H9 (cell line): ENCODE data around the gene SYP. TPM values are rescaled to one million over a fixed set of nuclear protein-coding genes. Genes with fewer than 3 reads are reported as not detected.

Source experiments
- DNase-seq: peaks from one replicate; pipeline ENCODE4 v3.0.0-alpha.2; 2017
- H2AFZ ChIP-seq: one replicate; pipeline ENCODE4 v1.6.1; 2013; ENCODE audit warnings: mild to moderate bottlenecking, low read length, control low read depth, moderate library complexity
- H2AK5ac ChIP-seq: 2 replicates; pipeline ENCODE4 v1.6.1; 2013; ENCODE audit warnings: low read length, control low read depth, mixed read lengths; ENCODE audit not compliant: insufficient read length
- H2BK120ac ChIP-seq: one replicate; pipeline ENCODE4 v1.6.1; 2013; ENCODE audit warnings: low read depth, mild to moderate bottlenecking, low read length, control low read depth, inconsistent platforms; ENCODE audit not compliant: poor library complexity, severe bottlenecking
- H2BK12ac ChIP-seq: 2 replicates; pipeline ENCODE4 v1.6.1; 2013; ENCODE audit warnings: low read length, control low read depth, mixed read lengths, low read depth; ENCODE audit not compliant: insufficient read length
- H2BK15ac ChIP-seq: 2 replicates; pipeline ENCODE4 v1.6.1; 2013; ENCODE audit warnings: low read depth, low read length, control low read depth
- H2BK20ac ChIP-seq: one replicate; pipeline ENCODE4 v1.6.1; 2013; ENCODE audit warnings: low read depth, mild to moderate bottlenecking, low read length, control low read depth, inconsistent platforms; ENCODE audit not compliant: poor library complexity, severe bottlenecking
- H2BK5ac ChIP-seq: 2 replicates; pipeline ENCODE4 v1.6.1; 2013; ENCODE audit warnings: low read length, control low read depth, mixed read lengths; ENCODE audit not compliant: insufficient read length
- H3K14ac ChIP-seq: 2 replicates; pipeline ENCODE4 v1.6.1; 2013; ENCODE audit warnings: low read length, control low read depth; ENCODE audit not compliant: insufficient read depth
- H3K18ac ChIP-seq: 2 replicates; pipeline ENCODE4 v1.6.1; 2013; ENCODE audit warnings: low read depth, mild to moderate bottlenecking, mixed read lengths, low read length, control low read depth; ENCODE audit not compliant: insufficient read length
- H3K23ac ChIP-seq: 2 replicates; pipeline ENCODE4 v1.6.1; 2013; ENCODE audit warnings: low read length, control low read depth, mixed read lengths, low read depth; ENCODE audit not compliant: insufficient read length
- H3K23me2 ChIP-seq: 2 replicates; pipeline ENCODE4 v1.6.1; 2013; ENCODE audit warnings: low read depth, mild to moderate bottlenecking, mixed read lengths, low read length, control low read depth; ENCODE audit not compliant: insufficient read length, poor library complexity, severe bottlenecking
- H3K27ac ChIP-seq: 2 replicates; pipeline ENCODE4 v1.5.1; 2013; ENCODE audit warnings: low read length, control low read depth, mixed read lengths, low read depth; ENCODE audit not compliant: insufficient read length
- H3K27me3 ChIP-seq: 2 replicates; pipeline ENCODE4 v1.6.1; 2013; ENCODE audit warnings: low read length, control low read depth, inconsistent platforms; ENCODE audit not compliant: insufficient read depth
- H3K4ac ChIP-seq: 2 replicates; pipeline ENCODE4 v1.6.1; 2013; ENCODE audit warnings: low read depth, mild to moderate bottlenecking, control low read depth, inconsistent platforms, low read length, moderate library complexity
- H3K4me1 ChIP-seq: 2 replicates; pipeline ENCODE4 v1.6.1; 2013; ENCODE audit warnings: low read length, control low read depth, inconsistent platforms; ENCODE audit not compliant: insufficient read depth
- H3K4me2 ChIP-seq: 2 replicates; pipeline ENCODE4 v1.6.1; 2013; ENCODE audit warnings: low read length, control low read depth, mixed read lengths; ENCODE audit not compliant: insufficient read length, insufficient read depth
- H3K56ac ChIP-seq: 2 replicates; pipeline ENCODE4 v1.6.1; 2013; ENCODE audit warnings: low read depth, mild to moderate bottlenecking, mixed read lengths, low read length, control low read depth; ENCODE audit not compliant: insufficient read length
- H3K79me1 ChIP-seq: 2 replicates; pipeline ENCODE4 v1.6.1; 2013; ENCODE audit warnings: low read depth, mild to moderate bottlenecking, moderate library complexity, low read length, control low read depth, inconsistent platforms; ENCODE audit not compliant: insufficient read depth, poor library complexity, severe bottlenecking
- H3K79me2 ChIP-seq: 2 replicates; pipeline ENCODE4 v1.6.1; 2013; ENCODE audit warnings: low read length, control low read depth, inconsistent platforms; ENCODE audit not compliant: insufficient read depth
- H3K9ac ChIP-seq: 2 replicates; pipeline ENCODE4 v1.6.1; 2013; ENCODE audit warnings: low read length, control low read depth, mixed read lengths; ENCODE audit not compliant: insufficient read length; ENCODE audit errors: extremely low read depth
- H3K9me3 ChIP-seq: one replicate; pipeline ENCODE4 v1.6.1; 2013; ENCODE audit warnings: low read depth, low read length, inconsistent platforms; ENCODE audit not compliant: control insufficient read depth
- H3T11ph ChIP-seq: one replicate; pipeline ENCODE4 v1.6.1; 2013; ENCODE audit warnings: mild to moderate bottlenecking, low read length, control low read depth, inconsistent platforms
- H4K20me1 ChIP-seq: one replicate; pipeline ENCODE4 v1.6.1; 2013; ENCODE audit not compliant: control insufficient read depth, insufficient read length, insufficient read depth
- H4K5ac ChIP-seq: 2 replicates; pipeline ENCODE4 v1.6.1; 2013; ENCODE audit warnings: low read depth, mild to moderate bottlenecking, mixed read lengths, low read length, control low read depth; ENCODE audit not compliant: insufficient read length
- H4K8ac ChIP-seq: replicated peaks from 2 replicates; pipeline ENCODE4 v1.6.1; 2013; ENCODE audit warnings: low read length, control low read depth, mixed read lengths, low read depth; ENCODE audit not compliant: insufficient read length
- H4K91ac ChIP-seq: 2 replicates; pipeline ENCODE4 v1.6.1; 2013; ENCODE audit warnings: low read depth, mild to moderate bottlenecking, moderate library complexity, mixed read lengths, low read length, control low read depth; ENCODE audit not compliant: insufficient read length
- H3K27ac Mint-ChIP-seq, 3 experiments: 2 replicates in 2 of 3; 3 replicates in 1 of 3; pipeline ENCODE4 v1.8.0; 2020 to 2021; ENCODE audit warnings: mixed read lengths in 3 of 3, mild to moderate bottlenecking in 1 of 3, moderate library complexity in 1 of 3
- H3K27me3 Mint-ChIP-seq: 2 replicates; pipeline ENCODE4 v1.8.0; 2021; ENCODE audit warnings: low read depth, mild to moderate bottlenecking, moderate library complexity, mixed read lengths
- H3K36me3 Mint-ChIP-seq, 3 experiments: 2 replicates in 2 of 3; 3 replicates in 1 of 3; pipeline ENCODE4 v1.8.0; 2020 to 2021; ENCODE audit warnings: low read depth in 3 of 3, mixed read lengths in 3 of 3; ENCODE audit not compliant: insufficient read depth in 1 of 3
- H3K4me1 Mint-ChIP-seq, 2 experiments: 2 replicates each; pipeline ENCODE4 v1.8.0; 2020; ENCODE audit warnings: mixed read lengths in 2 of 2
- H3K4me3 Mint-ChIP-seq, 2 experiments: 2 replicates in 1 of 2; 3 replicates in 1 of 2; pipeline ENCODE4 v1.8.0; 2020 to 2021; ENCODE audit warnings: mild to moderate bottlenecking in 2 of 2, mixed read lengths in 2 of 2, moderate library complexity in 1 of 2
- H3K9me3 Mint-ChIP-seq, 2 experiments: 2 replicates in 1 of 2; 3 replicates in 1 of 2; pipeline ENCODE4 v1.8.0; 2020; ENCODE audit warnings: mild to moderate bottlenecking in 2 of 2, mixed read lengths in 2 of 2, moderate library complexity in 1 of 2
- WGBS: extraction: QIAGEN DNeasy Blood & Tissue Kit; methylation state at CpG from one replicate; pipeline ENCODE4 v1.1.7; 2013; ENCODE audit warnings: missing lambda C conversion rate, low lambda C conversion rate, mixed read lengths; ENCODE audit not compliant: insufficient read length; ENCODE audit errors: extremely low coverage; 5-methylcytosine and 5-hydroxymethylcytosine counted together
- total RNA-seq: library from RNA; stranded (reverse); gene quantifications from 2 replicates; pipeline ENCODE4 v1.2.1, GENCODE V29; 2021
- TF ChIP-seq, protein P1 (sequence below): fragments of 200-600 bp; sonication (generic); conservative IDR thresholded peaks from 3 replicates; pipeline ENCODE4 v1.8.0; 2021; ENCODE audit warnings: antibody characterized with exemption, mild to moderate bottlenecking

Gene SYP
- total RNA-seq, 1 experiment from 2014 or later = 1.8 TPM

DNA sequence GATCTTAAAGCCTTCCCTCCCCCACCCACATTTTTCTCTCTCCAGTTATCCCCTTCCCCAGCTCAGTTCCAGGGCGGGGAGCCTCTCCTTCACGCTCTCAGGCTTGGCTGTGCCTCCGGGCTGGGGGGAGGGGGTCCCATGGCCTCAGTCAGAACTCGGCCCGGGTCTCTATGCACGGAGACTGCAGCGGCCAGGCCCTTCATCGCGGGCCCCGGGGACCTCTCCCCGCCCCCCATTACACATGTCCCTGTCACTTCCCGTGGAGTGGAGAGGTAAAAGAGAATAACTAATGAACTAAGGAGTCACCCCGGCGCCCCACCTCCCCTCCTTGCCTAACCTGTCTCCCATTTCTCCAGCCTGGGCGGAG is 13.0 kb downstream of the SYP start:
- H3K4me1 Mint-ChIP-seq = peaks cover 10 to 32% of the 10 kb centered on the region in 2 experiments
- Histone ChIP-seq H2AK5ac (no peak overlapping the region), H3K27ac (no peak overlapping the region), H3K27me3 (no peaks in the 10 kb centered on the region), H3K23ac (no peak overlapping the region), H4K20me1 (no peaks in the 10 kb centered on the region), H3K4ac (no peak overlapping the region), H3K79me2 (no peaks in the 10 kb centered on the region), H3K4me2 (peak overlapping the region; percentile 49), H3K9me3 (peaks cover 13% of the 10 kb centered on the region), H2AFZ (no peak overlapping the region), H3K4me1 (no peaks in the 10 kb centered on the region), H3K56ac (no peak overlapping the region), H2BK15ac (no peak overlapping the region), H3T11ph (no peak overlapping the region), H4K91ac (no peak overlapping the region), H3K14ac (no peak overlapping the region), H3K9ac (no peak overlapping the region), H3K79me1 (no peaks in the 10 kb centered on the region), H4K5ac (no peak overlapping the region), H4K8ac (no peak overlapping the region), H3K23me2 (peaks cover 15% of the 10 kb centered on the region), H2BK12ac (no peak overlapping the region), H3K18ac (no peak overlapping the region), H2BK5ac (no peak overlapping the region), H2BK120ac (no peak overlapping the region), H2BK20ac (no peak overlapping the region)
- H3K9me3 Mint-ChIP-seq = peaks cover 68 to 74% of the 10 kb centered on the region in 2 experiments
- H3K27me3 Mint-ChIP-seq = peaks cover 2% of the 10 kb centered on the region
- peak overlapping the region; percentile 69 to 84 for H3K4me3 Mint-ChIP-seq
- H3K36me3 Mint-ChIP-seq = peaks cover 12 to 23% (median 12%) of the 10 kb centered on the region in 3 experiments; a peak in 6 of 7 replicates
- no CpG with 5 or more reads among the region's 15 CpGs for WGBS
- TF ChIP-seq, protein P1, sequence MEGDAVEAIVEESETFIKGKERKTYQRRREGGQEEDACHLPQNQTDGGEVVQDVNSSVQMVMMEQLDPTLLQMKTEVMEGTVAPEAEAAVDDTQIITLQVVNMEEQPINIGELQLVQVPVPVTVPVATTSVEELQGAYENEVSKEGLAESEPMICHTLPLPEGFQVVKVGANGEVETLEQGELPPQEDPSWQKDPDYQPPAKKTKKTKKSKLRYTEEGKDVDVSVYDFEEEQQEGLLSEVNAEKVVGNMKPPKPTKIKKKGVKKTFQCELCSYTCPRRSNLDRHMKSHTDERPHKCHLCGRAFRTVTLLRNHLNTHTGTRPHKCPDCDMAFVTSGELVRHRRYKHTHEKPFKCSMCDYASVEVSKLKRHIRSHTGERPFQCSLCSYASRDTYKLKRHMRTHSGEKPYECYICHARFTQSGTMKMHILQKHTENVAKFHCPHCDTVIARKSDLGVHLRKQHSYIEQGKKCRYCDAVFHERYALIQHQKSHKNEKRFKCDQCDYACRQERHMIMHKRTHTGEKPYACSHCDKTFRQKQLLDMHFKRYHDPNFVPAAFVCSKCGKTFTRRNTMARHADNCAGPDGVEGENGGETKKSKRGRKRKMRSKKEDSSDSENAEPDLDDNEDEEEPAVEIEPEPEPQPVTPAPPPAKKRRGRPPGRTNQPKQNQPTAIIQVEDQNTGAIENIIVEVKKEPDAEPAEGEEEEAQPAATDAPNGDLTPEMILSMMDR = no peak
- H3K27ac Mint-ChIP-seq = peak overlapping the region in 1 of 3 experiments; percentile 93; a peak in 1 of 7 replicates
- no peak for DNase-seq
